Fibroblast of gingiva (primary cell): ENCODE measurements around the gene FBXL13.
A peak's percentile ranks its signal among the peaks of the same experiment; 100 is the strongest.
"Not testable (repeated sequence)": the region's sequence is repeated elsewhere in the genome, so short reads cannot be mapped to it uniquely, and the experiment has no call there.

Experiments
- DNase-seq: peaks from one replicate; pipeline ENCODE4 v3.0.0-alpha.2; 2011; ENCODE audit warnings: low read depth

The FBXL13 gene

GRCh38 chr7:102935450-102936115 lies 139.0 kb downstream of the FBXL13 start:
- DNase-seq, result peak; percentile 17

- DNase-seq, result no peak
Measured at GRCh38 chr7:102934701-102935100, 139.9 kb downstream of the FBXL13 start.

- no peak for DNase-seq
Measured at GRCh38 chr7:102934239-102934638, 140.4 kb downstream of the FBXL13 start.

GRCh38 chr7:102933763-102934162 lies 140.8 kb downstream of the FBXL13 start:
- DNase-seq, result peak; percentile 97

GRCh38 chr7:102931757-102932156 lies 142.8 kb downstream of the FBXL13 start:
- DNase-seq, result no peak

- no peak for DNase-seq
Measured at GRCh38 chr7:102927312-102927933, 147.2 kb downstream of the FBXL13 start.

GRCh38 chr7:102926783-102927140 lies 147.8 kb downstream of the FBXL13 start:
- DNase-seq, result no peak

GRCh38 chr7:102925976-102926782 lies 148.4 kb downstream of the FBXL13 start:
- DNase-seq, result peak; percentile 26

- no peak for DNase-seq
Measured at GRCh38 chr7:102918845-102919244, 155.8 kb downstream of the FBXL13 start.

- DNase-seq, result no peak
Measured at GRCh38 chr7:102917436-102918353, 156.9 kb downstream of the FBXL13 start.

GRCh38 chr7:102916881-102917280 lies 157.7 kb downstream of the FBXL13 start:
- peak; percentile 34 for DNase-seq

- peak; percentile 29 for DNase-seq
Measured at GRCh38 chr7:102916426-102916825, 158.2 kb downstream of the FBXL13 start.

- no peak for DNase-seq
Measured at GRCh38 chr7:102914585-102914984, 160.0 kb downstream of the FBXL13 start.

GRCh38 chr7:102913826-102914225 lies 160.8 kb downstream of the FBXL13 start:
- no peak for DNase-seq

- peak; percentile 69 for DNase-seq
Measured at GRCh38 chr7:102912742-102913141, 161.9 kb downstream of the FBXL13 start, which contains the start of gene LRRC17. LRRC17 (plus strand) TSS chr7:102913000; CDS start chr7:102933914, 20,914 bp downstream.

- DNase-seq, result no peak
Measured at GRCh38 chr7:102908676-102909075, 165.9 kb downstream of the FBXL13 start.

GRCh38 chr7:102903576-102903975 lies 171.0 kb downstream of the FBXL13 start:
- DNase-seq, result not testable (repeated sequence)

- DNase-seq, result not testable (repeated sequence)
Measured at GRCh38 chr7:102902052-102902451, 172.5 kb downstream of the FBXL13 start.

- no peak for DNase-seq
Measured at GRCh38 chr7:102898532-102898859, 176.1 kb downstream of the FBXL13 start.

GRCh38 chr7:102897856-102898531 lies 176.6 kb downstream of the FBXL13 start:
- no peak for DNase-seq

GRCh38 chr7:102897211-102897631 lies 177.4 kb downstream of the FBXL13 start:
- no peak for DNase-seq
